ENCODE results near the gene DYNC2H1. TPM values are rescaled to one million over a fixed set of nuclear protein-coding genes. Genes with fewer than 3 reads are reported as not detected.
A peak's percentile ranks its signal among the peaks of the same experiment; 100 is the strongest.

Gene DYNC2H1
- total RNA-seq, 2 experiments from 2014 or later, result 2.8 to 3.2 TPM

DNA sequence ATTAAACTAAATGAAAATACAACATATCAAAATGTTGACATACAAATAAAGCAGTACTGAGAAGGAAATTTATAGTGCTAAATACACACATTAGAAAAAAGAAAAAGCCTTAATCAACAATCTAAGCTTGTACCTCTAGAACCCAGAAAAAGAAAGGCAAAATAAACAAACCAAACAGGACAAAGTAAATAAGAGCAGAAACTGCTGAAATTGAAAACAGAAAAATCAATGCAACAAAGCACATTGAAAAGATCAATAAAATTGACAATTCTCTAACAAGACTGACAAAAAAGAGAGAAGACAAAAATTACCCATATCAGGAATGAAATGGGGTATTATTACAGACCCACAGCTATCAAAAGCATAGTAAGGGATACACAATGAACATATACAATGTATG, 38.2 kb upstream of the DYNC2H1 start:
- no peak for ATAC-seq (ENCODE audit: poor library complexity)
- Mint-ChIP-seq H3K27me3 (no peaks in the 10 kb centered on the region), H3K4me3 (no peak overlapping the region), H3K27ac (peak overlapping the region; percentile 48), H3K9me3 (no peaks in the 10 kb centered on the region), H3K36me3 (ENCODE audit: low read depth) (peaks cover 79% of the 10 kb centered on the region), H3K4me1 (ENCODE audit: low read depth) (peaks cover 65% of the 10 kb centered on the region)
- Histone ChIP-seq H3K27ac (ENCODE audit: low read depth in 1 of 2, low read length in 2 of 2) (no peak overlapping the region), H3K36me3 (ENCODE audit: insufficient read depth, low read length) (peaks cover 2% of the 10 kb centered on the region), H3K27me3 (ENCODE audit: control insufficient read depth in 1 of 2, insufficient read depth in 2 of 2, low read length in 2 of 2) (no peaks in the 10 kb centered on the region), H3K4me1 (ENCODE audit: insufficient read depth, low read length) (peaks cover 5% of the 10 kb centered on the region), H3K4me3 (ENCODE audit: low read length) (no peak overlapping the region), H3K9me3 (ENCODE audit: control insufficient read depth in 1 of 2, insufficient read depth in 1 of 2, low read length in 2 of 2) (no peaks in the 10 kb centered on the region)
- intact Hi-C loops (cut with DNase I, micrococcal nuclease), result no loop called here
- TF ChIP-seq, protein P1, sequence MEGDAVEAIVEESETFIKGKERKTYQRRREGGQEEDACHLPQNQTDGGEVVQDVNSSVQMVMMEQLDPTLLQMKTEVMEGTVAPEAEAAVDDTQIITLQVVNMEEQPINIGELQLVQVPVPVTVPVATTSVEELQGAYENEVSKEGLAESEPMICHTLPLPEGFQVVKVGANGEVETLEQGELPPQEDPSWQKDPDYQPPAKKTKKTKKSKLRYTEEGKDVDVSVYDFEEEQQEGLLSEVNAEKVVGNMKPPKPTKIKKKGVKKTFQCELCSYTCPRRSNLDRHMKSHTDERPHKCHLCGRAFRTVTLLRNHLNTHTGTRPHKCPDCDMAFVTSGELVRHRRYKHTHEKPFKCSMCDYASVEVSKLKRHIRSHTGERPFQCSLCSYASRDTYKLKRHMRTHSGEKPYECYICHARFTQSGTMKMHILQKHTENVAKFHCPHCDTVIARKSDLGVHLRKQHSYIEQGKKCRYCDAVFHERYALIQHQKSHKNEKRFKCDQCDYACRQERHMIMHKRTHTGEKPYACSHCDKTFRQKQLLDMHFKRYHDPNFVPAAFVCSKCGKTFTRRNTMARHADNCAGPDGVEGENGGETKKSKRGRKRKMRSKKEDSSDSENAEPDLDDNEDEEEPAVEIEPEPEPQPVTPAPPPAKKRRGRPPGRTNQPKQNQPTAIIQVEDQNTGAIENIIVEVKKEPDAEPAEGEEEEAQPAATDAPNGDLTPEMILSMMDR (IDR thresholded peaks at IDR 0.05), result no peak
- ChIA-PET CTCF (no interaction called here), POLR2A (no interaction called here)
- DNase-seq, result no peak

DNA sequence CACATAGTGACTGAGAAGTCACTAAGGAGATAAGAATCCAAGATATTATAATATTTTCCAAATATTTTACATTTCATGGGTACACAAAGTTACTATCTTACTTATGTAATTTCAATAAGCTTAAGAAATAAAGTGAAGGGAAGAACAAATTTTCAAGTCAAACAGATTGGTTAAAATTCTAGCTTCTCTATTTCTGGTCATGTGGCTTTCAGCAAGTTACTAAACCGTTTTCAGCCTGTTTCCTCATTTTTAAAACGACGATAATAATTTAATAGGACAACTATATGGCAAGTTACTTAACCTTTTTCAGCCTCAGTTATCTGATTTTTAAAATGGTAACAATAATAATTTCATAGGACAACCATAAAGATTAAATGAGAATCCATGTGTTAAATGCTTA, 32.9 kb upstream of the DYNC2H1 start:
- ChIA-PET POLR2A (no interaction called here), CTCF (no interaction called here)
- Histone ChIP-seq H3K4me3 (ENCODE audit: low read length) (no peak overlapping the region), H3K9me3 (ENCODE audit: control insufficient read depth in 1 of 2, insufficient read depth in 1 of 2, low read length in 2 of 2) (no peaks in the 10 kb centered on the region), H3K27me3 (ENCODE audit: control insufficient read depth in 1 of 2, insufficient read depth in 2 of 2, low read length in 2 of 2) (no peaks in the 10 kb centered on the region), H3K4me1 (ENCODE audit: insufficient read depth, low read length) (no peaks in the 10 kb centered on the region), H3K27ac (ENCODE audit: low read depth in 1 of 2, low read length in 2 of 2) (no peak overlapping the region), H3K36me3 (ENCODE audit: insufficient read depth, low read length) (peaks cover 45% of the 10 kb centered on the region)
- ATAC-seq (ENCODE audit: poor library complexity) (no peak), DNase-seq (no peak)
- intact Hi-C loops (cut with DNase I, micrococcal nuclease), result no loop called here
- H3K4me1 Mint-ChIP-seq (ENCODE audit: low read depth), result peaks cover 25% of the 10 kb centered on the region
- no peaks in the 10 kb centered on the region for H3K27me3 Mint-ChIP-seq
- no peak overlapping the region for H3K27ac Mint-ChIP-seq
- no peak overlapping the region for H3K4me3 Mint-ChIP-seq
- peaks cover 89% of the 10 kb centered on the region for H3K36me3 Mint-ChIP-seq (ENCODE audit: low read depth)
- TF ChIP-seq, protein P1 (IDR thresholded peaks at IDR 0.05), result no peak
- no peaks in the 10 kb centered on the region for H3K9me3 Mint-ChIP-seq

DNA sequence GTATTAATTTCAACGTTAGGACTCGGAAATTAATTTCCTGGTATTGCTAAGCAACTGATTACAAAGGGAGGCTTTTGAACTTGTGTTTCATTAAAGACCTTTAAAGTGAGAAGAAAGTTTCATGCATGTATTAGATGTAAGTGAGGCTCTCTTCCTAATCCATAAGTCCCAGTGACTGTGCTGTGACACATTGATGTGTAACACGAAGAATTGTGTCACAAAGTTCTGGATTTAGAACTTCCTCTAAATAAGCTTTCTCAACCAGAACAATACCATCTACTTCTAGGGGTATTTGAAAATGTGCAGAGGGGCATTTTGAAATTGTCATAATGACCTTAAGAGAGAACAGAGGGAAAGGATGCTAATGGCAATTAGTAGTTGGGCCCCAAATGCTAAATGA, 31.7 kb upstream of the DYNC2H1 start:
- ChIA-PET CTCF (interaction anchor here (0.5 kb wide), 1 partner anchor 443 kb away, joined by 3 read pairs; no protein-coding TSS in a partner anchor), POLR2A (no interaction called here)
- DNase-seq, result peak in 1 of 14 experiments; percentile 12
- Histone ChIP-seq H3K9me3 (ENCODE audit: control insufficient read depth in 1 of 2, insufficient read depth in 1 of 2, low read length in 2 of 2) (no peaks in the 10 kb centered on the region), H3K27ac (ENCODE audit: low read depth in 1 of 2, low read length in 2 of 2) (no peak overlapping the region), H3K4me3 (ENCODE audit: low read length) (no peak overlapping the region), H3K4me1 (ENCODE audit: insufficient read depth, low read length) (no peaks in the 10 kb centered on the region), H3K27me3 (ENCODE audit: control insufficient read depth in 1 of 2, insufficient read depth in 2 of 2, low read length in 2 of 2) (no peaks in the 10 kb centered on the region), H3K36me3 (ENCODE audit: insufficient read depth, low read length) (peaks cover 54% of the 10 kb centered on the region)
- Mint-ChIP-seq H3K27me3 (no peaks in the 10 kb centered on the region), H3K9me3 (no peaks in the 10 kb centered on the region), H3K27ac (no peak overlapping the region), H3K4me3 (no peak overlapping the region), H3K36me3 (ENCODE audit: low read depth) (peaks cover 93% of the 10 kb centered on the region), H3K4me1 (ENCODE audit: low read depth) (peaks cover 18% of the 10 kb centered on the region)
- TF ChIP-seq, protein P1 (IDR thresholded peaks at IDR 0.05), result no peak
- no peak for ATAC-seq (ENCODE audit: poor library complexity)
- intact Hi-C loops (cut with DNase I, micrococcal nuclease), result no loop called here

All from CD4-positive, alpha-beta T cell (primary cell).